Heart right ventricle (tissue), 16 donors: Measurements from ENCODE around the gene FOXN3. TPM values are rescaled to one million over a fixed set of nuclear protein-coding genes. Genes with fewer than 3 reads are reported as not detected.

Experiments used
- ATAC-seq, 8 donors: fragments of 200-7000 bp; cut with Tn5 transposase; one replicate each; pipeline ENCODE4 v1.9.1; 2020; ENCODE audit warnings: mild to moderate bottlenecking in 8 of 8, moderate library complexity in 8 of 8, moderate number of reproducible peaks in 1 of 8
- DNase-seq, 2 donors: peaks; one replicate each; pipeline ENCODE4 v3.0.0-alpha.2; 2020
- H3K27ac ChIP-seq, 10 donors: fragments of 200-600 bp; sonication (generic) in 2 of 10; one replicate each; pipeline versions ENCODE4 v1.5.0 to v1.8.0; 2020 to 2022; ENCODE audit warnings: mild to moderate bottlenecking in 3 of 10
- H3K27me3 ChIP-seq, 7 donors: fragments of 200-600 bp; one replicate each; pipeline ENCODE4 v1.8.0; 2021 to 2022; ENCODE audit warnings: mild to moderate bottlenecking in 2 of 7
- H3K36me3 ChIP-seq, 9 donors: fragments of 200-600 bp; sonication (generic) in 1 of 9; one replicate each; pipeline versions ENCODE4 v1.5.0 to v1.8.0; 2020 to 2022; ENCODE audit warnings: mild to moderate bottlenecking in 2 of 9
- H3K4me1 ChIP-seq, 9 donors: fragments of 200-600 bp; sonication (generic) in 1 of 9; one replicate each; pipeline versions ENCODE4 v1.5.0 to v1.8.0; 2020 to 2022; ENCODE audit warnings: mild to moderate bottlenecking in 4 of 9
- H3K4me3 ChIP-seq, 10 donors: fragments of 200-600 bp; sonication (generic) in 2 of 10; one replicate each; pipeline versions ENCODE4 v1.5.0 to v1.8.0; 2020 to 2022; ENCODE audit warnings: mild to moderate bottlenecking in 7 of 10, moderate library complexity in 2 of 10
- H3K9me3 ChIP-seq, 11 donors: fragments of 200-600 bp in 10 of 11; sonication (generic) in 2 of 11; one replicate each; pipeline versions ENCODE4 v1.5.0 to v1.8.0; 2013 to 2022; ENCODE audit warnings: mild to moderate bottlenecking in 2 of 11, control low read depth in 1 of 11, moderate library complexity in 1 of 11
- CTCF ChIP-seq, 9 donors: fragments of 200-600 bp; sonication (generic) in 2 of 9; IDR thresholded peaks; one replicate each; pipeline versions ENCODE4 v1.5.0 to v1.8.0; 2021 to 2022; ENCODE audit warnings: antibody characterized with exemption in 9 of 9, mild to moderate bottlenecking in 5 of 9, moderate library complexity in 1 of 9
- WGBS, 2 donors: extraction: QIAGEN DNeasy Blood & Tissue Kit; methylation state at CpG; one replicate each; pipeline ENCODE4 v1.1.7; 2013; ENCODE audit warnings: inconsistent platforms in 1 of 2; 5-methylcytosine and 5-hydroxymethylcytosine counted together
- intact Hi-C, 10 donors: fragments of 100-400 bp; cut with DNase I; formaldehyde crosslinking; loops; one replicate each; pipeline versions ENCODE4 v1.11.1 to v1.14.2; 2022
- polyA plus RNA-seq, 2 donors: library from polyadenylated mRNA; stranded (reverse); fragments of 200-250 nt; gene quantifications; one replicate each; pipeline ENCODE4 v1.2.3, GENCODE V29; 2013
- total RNA-seq, 10 donors: library from RNA; stranded (reverse); fragmentation: NEBNext Ultra II Directional in 3 of 10; extraction: Animal tissue kit (Norgen Biotek cat#: 25700) in 3 of 10; gene quantifications; one replicate each; pipeline versions ENCODE4 v1.2.1 to v1.2.4, GENCODE V29; 2021 to 2023
- donor health status: Arrhythmogenic right ventricular cardiomyopathy.
- donor health status: ischemic (EF 13 %, LVEDD 7.1; RV severe dilation, severe dysfunction).
- donor health status: healthy with polysubstance abuse.
- donor health status: DM: no; HTN: yes; CAD: no.
- donor health status: DM: no; HTN: no; CAD: no.
- donor health status: ischemic (EF 25% LVEDD 6.9; RV normal size, moderate dysfunction).
- donor health status: ischemic (EF 25% LVEDD 5.7; RV mildly dilated, moderate dysfunction).
- donor health status: healthy.
- donor health status: DM: yes; HTN: yes; CAD: no.
- donor health status: Ischemic cardiomyopathy.
- donor health status: ischemic (EF 35%, LVEDD 5.7; RV mildly dilated, moderate dysfunction).
- donor health status: nonischemic (EF 11% LVEDD 7.7; RV severe dilation, severe dysfunction).
- donor health status: DM: yes; HTN: yes; CAD: no.
- donor health status: PGD.
- donor health status: ischemic (EF 29% LVEDD 5.4; RV normal size, mild dysfunction).
- donor health status: nonischemic (EF 23%, LVEDD 6.1; RV moderate dilation, normal function).

Gene FOXN3
- total and polyA plus RNA-seq, 12 donors, result 13.0 to 150 (median 107) TPM

- peaks cover 4 to 50% (median 20%) of the 10 kb centered on the region in 9 donors for H3K4me1 ChIP-seq
- no peak overlapping the region for H3K4me3 ChIP-seq
- H3K27me3 ChIP-seq, result no peaks in the 10 kb centered on the region
- no peak for TF ChIP-seq CTCF (IDR thresholded peaks at IDR 0.05)
- H3K27ac ChIP-seq, result no peak overlapping the region
- intact Hi-C loops, result no loop called here
- peaks cover 0 to 4% (median 0%) of the 10 kb centered on the region in 11 donors for H3K9me3 ChIP-seq
- no peak for DNase-seq
- 76 to 85% methylated on average over 15 of the region's 15 CpGs for WGBS, 2 donors
- H3K36me3 ChIP-seq, result peaks cover 0 to 12% (median 0%) of the 10 kb centered on the region in 9 donors
- peak in 2 of 8 donors; percentile 22 to 35 for ATAC-seq
Measured at GRCh38 chr14:89259951-89260609, 157.0 kb downstream of the FOXN3 start.

- H3K36me3 ChIP-seq, result peaks cover 0 to 12% (median 0%) of the 10 kb centered on the region in 9 donors
- no peaks in the 10 kb centered on the region for H3K27me3 ChIP-seq
- 65 to 67% methylated on average over 6 of the region's 6 CpGs for WGBS, 2 donors
- DNase-seq (no peak), ATAC-seq (no peak)
- H3K27ac ChIP-seq, result no peak overlapping the region
- peaks cover 0 to 4% (median 0%) of the 10 kb centered on the region in 11 donors for H3K9me3 ChIP-seq
- peaks cover 2 to 50% (median 25%) of the 10 kb centered on the region in 9 donors for H3K4me1 ChIP-seq
- TF ChIP-seq CTCF (IDR thresholded peaks at IDR 0.05), result no peak
- H3K4me3 ChIP-seq, result no peak overlapping the region
- intact Hi-C loops, result no loop called here
Measured at GRCh38 chr14:89258728-89259273, 158.2 kb downstream of the FOXN3 start.

GRCh38 chr14:89256951-89257350 is 160.1 kb downstream of the FOXN3 start:
- no peak for DNase-seq
- no peak overlapping the region for H3K4me3 ChIP-seq
- H3K4me1 ChIP-seq, result peaks cover 2 to 56% (median 31%) of the 10 kb centered on the region in 9 donors
- no peaks in the 10 kb centered on the region for H3K27me3 ChIP-seq
- WGBS, 2 donors, result 86 to 89% methylated on average over 1 of the region's 1 CpG
- TF ChIP-seq CTCF (IDR thresholded peaks at IDR 0.05), result no peak
- no peak for ATAC-seq
- H3K36me3 ChIP-seq, result peaks cover 0 to 9% (median 0%) of the 10 kb centered on the region in 9 donors
- intact Hi-C loops, result no loop called here
- H3K27ac ChIP-seq, result no peak overlapping the region
- H3K9me3 ChIP-seq, result peaks cover 0 to 4% (median 0%) of the 10 kb centered on the region in 11 donors

GRCh38 chr14:89256283-89256682 is 160.8 kb downstream of the FOXN3 start:
- Histone ChIP-seq H3K4me3 (no peak overlapping the region), H3K27ac (peak overlapping the region in 1 of 10 donors; percentile 32), H3K36me3 (peaks cover 0 to 9% (median 0%) of the 10 kb centered on the region in 9 donors), H3K4me1 (peaks cover 2 to 56% (median 31%) of the 10 kb centered on the region in 9 donors), H3K9me3 (peaks cover 0 to 4% (median 0%) of the 10 kb centered on the region in 11 donors), H3K27me3 (no peaks in the 10 kb centered on the region)
- intact Hi-C loops, result no loop called here
- WGBS, 2 donors, result 42 to 45% methylated on average over 8 of the region's 8 CpGs
- ATAC-seq, result peak in 5 of 8 donors; percentile 18 to 49 (median 39)
- DNase-seq, result no peak
- no peak for TF ChIP-seq CTCF (IDR thresholded peaks at IDR 0.05)
